22Rv1 (cell line): ENCODE measurements around the gene DNAH8.

Experiments
- ZFX ChIP-seq: fragments of 450-650 bp; IDR thresholded peaks from 2 replicates; pipeline ENCODE4 v1.6.1; 2017; ENCODE audit warnings: antibody characterized with exemption, borderline replicate concordance
- TF ChIP-seq, protein P1 (sequence below): fragments of 450-650 bp; IDR thresholded peaks from 2 replicates; pipeline ENCODE4 v1.5.1; 2017; ENCODE audit warnings: mild to moderate bottlenecking

DNA sequence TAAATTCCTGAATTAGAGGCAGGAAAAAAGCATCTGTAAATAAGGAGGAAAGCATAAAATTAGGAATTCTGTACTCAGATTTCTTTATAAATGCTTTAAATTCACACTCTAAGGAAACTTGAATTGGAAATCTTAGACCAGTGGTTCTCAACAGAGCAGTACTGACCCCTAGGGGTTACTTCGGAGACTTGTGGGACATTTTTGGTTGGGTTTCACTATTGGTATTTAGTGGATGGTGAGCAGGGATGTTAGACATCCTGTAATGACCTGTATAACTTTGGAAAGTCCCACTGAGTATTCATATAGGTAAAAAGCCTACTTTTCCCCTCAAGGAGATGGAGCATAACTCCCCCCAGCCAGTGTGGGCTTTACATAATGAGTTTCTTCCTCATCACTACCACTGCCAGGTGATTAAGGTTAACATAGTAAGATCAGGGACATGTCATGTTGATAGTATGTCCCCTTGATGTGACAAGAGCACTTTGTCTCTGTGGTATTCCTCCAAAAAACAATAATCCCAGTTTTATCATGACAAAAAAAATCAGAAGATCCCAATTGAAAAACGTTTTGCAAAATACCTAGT lies 43.1 kb upstream of the DNAH8 start:
- TF ChIP-seq, protein P1, sequence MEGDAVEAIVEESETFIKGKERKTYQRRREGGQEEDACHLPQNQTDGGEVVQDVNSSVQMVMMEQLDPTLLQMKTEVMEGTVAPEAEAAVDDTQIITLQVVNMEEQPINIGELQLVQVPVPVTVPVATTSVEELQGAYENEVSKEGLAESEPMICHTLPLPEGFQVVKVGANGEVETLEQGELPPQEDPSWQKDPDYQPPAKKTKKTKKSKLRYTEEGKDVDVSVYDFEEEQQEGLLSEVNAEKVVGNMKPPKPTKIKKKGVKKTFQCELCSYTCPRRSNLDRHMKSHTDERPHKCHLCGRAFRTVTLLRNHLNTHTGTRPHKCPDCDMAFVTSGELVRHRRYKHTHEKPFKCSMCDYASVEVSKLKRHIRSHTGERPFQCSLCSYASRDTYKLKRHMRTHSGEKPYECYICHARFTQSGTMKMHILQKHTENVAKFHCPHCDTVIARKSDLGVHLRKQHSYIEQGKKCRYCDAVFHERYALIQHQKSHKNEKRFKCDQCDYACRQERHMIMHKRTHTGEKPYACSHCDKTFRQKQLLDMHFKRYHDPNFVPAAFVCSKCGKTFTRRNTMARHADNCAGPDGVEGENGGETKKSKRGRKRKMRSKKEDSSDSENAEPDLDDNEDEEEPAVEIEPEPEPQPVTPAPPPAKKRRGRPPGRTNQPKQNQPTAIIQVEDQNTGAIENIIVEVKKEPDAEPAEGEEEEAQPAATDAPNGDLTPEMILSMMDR = peak; percentile 87
- TF ChIP-seq ZFX = no peak
